Activated naive CD8-positive, alpha-beta T cell treated with anti-CD3 and anti-CD28 coated beads for 36 hours (primary cell): Measurements from ENCODE around the gene THSD4. TPM values are rescaled to one million over a fixed set of nuclear protein-coding genes. Genes with fewer than 3 reads are reported as not detected.

Experiments used
- DNase-seq: peaks from one replicate; pipeline ENCODE4 v3.0.0; 2021
- H3K27ac Mint-ChIP-seq: one replicate; pipeline ENCODE4 v1.8.0; 2022; ENCODE audit warnings: mild to moderate bottlenecking, moderate library complexity, mixed read lengths
- H3K27me3 Mint-ChIP-seq: one replicate; pipeline ENCODE4 v1.8.0; 2022; ENCODE audit warnings: mild to moderate bottlenecking, mixed read lengths
- H3K36me3 Mint-ChIP-seq: one replicate; pipeline ENCODE4 v1.8.0; 2021; ENCODE audit warnings: mild to moderate bottlenecking, mixed read lengths
- H3K4me1 Mint-ChIP-seq: one replicate; pipeline ENCODE4 v1.8.0; 2021; ENCODE audit warnings: mixed read lengths
- H3K4me3 Mint-ChIP-seq: one replicate; pipeline ENCODE4 v1.8.0; 2022; ENCODE audit warnings: mild to moderate bottlenecking, moderate library complexity, mixed read lengths
- H3K9me3 Mint-ChIP-seq: one replicate; pipeline ENCODE4 v1.8.0; 2022; ENCODE audit warnings: mixed read lengths
- total RNA-seq, 2 experiments: library from RNA; stranded (reverse); gene quantifications; one replicate each; pipeline ENCODE4 v1.2.3, GENCODE V29; 2021

The THSD4 gene
- total RNA-seq, 2 experiments from 2014 or later: not detected

GRCh38 chr15:71089801-71090200 is 25.5 kb upstream of the THSD4 start:
- Mint-ChIP-seq H3K36me3 (no peaks in the 10 kb centered on the region), H3K27me3 (peaks cover 28% of the 10 kb centered on the region), H3K4me3 (no peak overlapping the region), H3K27ac (no peak overlapping the region), H3K4me1 (no peaks in the 10 kb centered on the region), H3K9me3 (peaks cover 3% of the 10 kb centered on the region)
- DNase-seq: no peak

GRCh38 chr15:71091601-71092000 is 23.7 kb upstream of the THSD4 start:
- Mint-ChIP-seq H3K9me3 (peaks cover 4% of the 10 kb centered on the region), H3K36me3 (no peaks in the 10 kb centered on the region), H3K27me3 (peaks cover 13% of the 10 kb centered on the region), H3K27ac (no peak overlapping the region), H3K4me1 (no peaks in the 10 kb centered on the region), H3K4me3 (no peak overlapping the region)
- no peak for DNase-seq

GRCh38 chr15:71092056-71092600 is 23.1 kb upstream of the THSD4 start:
- Mint-ChIP-seq H3K9me3 (peaks cover 4% of the 10 kb centered on the region), H3K27ac (no peak overlapping the region), H3K4me1 (no peaks in the 10 kb centered on the region), H3K36me3 (no peaks in the 10 kb centered on the region), H3K4me3 (no peak overlapping the region), H3K27me3 (peaks cover 10% of the 10 kb centered on the region)
- no peak for DNase-seq

GRCh38 chr15:71093054-71094024 is 21.9 kb upstream of the THSD4 start:
- no peaks in the 10 kb centered on the region for H3K36me3 Mint-ChIP-seq
- H3K27me3 Mint-ChIP-seq: peaks cover 4% of the 10 kb centered on the region
- no peak overlapping the region for H3K27ac Mint-ChIP-seq
- H3K4me1 Mint-ChIP-seq: no peaks in the 10 kb centered on the region
- DNase-seq: no peak
- H3K4me3 Mint-ChIP-seq: no peak overlapping the region
- peaks cover 4% of the 10 kb centered on the region for H3K9me3 Mint-ChIP-seq

- Mint-ChIP-seq H3K27ac (no peak overlapping the region), H3K4me1 (no peaks in the 10 kb centered on the region), H3K27me3 (peaks cover 4% of the 10 kb centered on the region), H3K4me3 (no peak overlapping the region), H3K36me3 (no peaks in the 10 kb centered on the region), H3K9me3 (peaks cover 4% of the 10 kb centered on the region)
- no peak for DNase-seq
Observed at GRCh38 chr15:71094137-71094536, 21.1 kb upstream of the THSD4 start.

- no peak for DNase-seq
- H3K4me1 Mint-ChIP-seq: no peaks in the 10 kb centered on the region
- no peak overlapping the region for H3K27ac Mint-ChIP-seq
- H3K9me3 Mint-ChIP-seq: peaks cover 4% of the 10 kb centered on the region
- no peaks in the 10 kb centered on the region for H3K27me3 Mint-ChIP-seq
- H3K36me3 Mint-ChIP-seq: no peaks in the 10 kb centered on the region
- H3K4me3 Mint-ChIP-seq: no peak overlapping the region
Observed at GRCh38 chr15:71096676-71097075, 18.6 kb upstream of the THSD4 start.

DNA sequence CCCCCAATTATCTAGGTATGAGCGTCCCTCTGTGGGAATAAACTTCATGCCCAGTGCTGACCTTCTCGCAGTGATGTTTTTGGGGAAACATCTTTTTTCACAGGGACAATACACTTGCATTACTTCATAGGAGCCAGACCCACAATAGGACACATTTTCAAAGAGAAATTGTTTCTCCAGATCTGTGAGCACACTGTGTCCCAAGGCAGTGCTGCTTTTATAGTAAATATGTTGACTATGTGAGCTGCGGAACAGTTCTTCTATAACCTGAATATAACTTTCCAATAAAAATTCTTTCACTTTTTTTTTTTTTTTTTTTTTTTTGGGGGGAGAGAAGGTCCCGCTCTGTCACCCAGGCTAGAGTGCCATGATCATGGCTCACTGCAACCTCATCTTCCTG is 17.4 kb upstream of the THSD4 start:
- Mint-ChIP-seq H3K27me3 (peaks cover 3% of the 10 kb centered on the region), H3K36me3 (no peaks in the 10 kb centered on the region), H3K4me3 (no peak overlapping the region), H3K9me3 (peaks cover 4% of the 10 kb centered on the region), H3K4me1 (no peaks in the 10 kb centered on the region), H3K27ac (no peak overlapping the region)
- no peak for DNase-seq

- no peak overlapping the region for H3K4me3 Mint-ChIP-seq
- H3K36me3 Mint-ChIP-seq: no peaks in the 10 kb centered on the region
- H3K27ac Mint-ChIP-seq: no peak overlapping the region
- H3K4me1 Mint-ChIP-seq: no peaks in the 10 kb centered on the region
- DNase-seq: no peak
- H3K27me3 Mint-ChIP-seq: peaks cover 3% of the 10 kb centered on the region
- H3K9me3 Mint-ChIP-seq: peaks cover 1% of the 10 kb centered on the region
Observed at GRCh38 chr15:71098920-71099319, 16.4 kb upstream of the THSD4 start.

- no peak for DNase-seq
- H3K27ac Mint-ChIP-seq: no peak overlapping the region
- H3K4me1 Mint-ChIP-seq: no peaks in the 10 kb centered on the region
- H3K27me3 Mint-ChIP-seq: peaks cover 12% of the 10 kb centered on the region
- no peaks in the 10 kb centered on the region for H3K36me3 Mint-ChIP-seq
- H3K9me3 Mint-ChIP-seq: no peaks in the 10 kb centered on the region
- H3K4me3 Mint-ChIP-seq: no peak overlapping the region
Observed at GRCh38 chr15:71103102-71103676, 12.1 kb upstream of the THSD4 start.

DNA sequence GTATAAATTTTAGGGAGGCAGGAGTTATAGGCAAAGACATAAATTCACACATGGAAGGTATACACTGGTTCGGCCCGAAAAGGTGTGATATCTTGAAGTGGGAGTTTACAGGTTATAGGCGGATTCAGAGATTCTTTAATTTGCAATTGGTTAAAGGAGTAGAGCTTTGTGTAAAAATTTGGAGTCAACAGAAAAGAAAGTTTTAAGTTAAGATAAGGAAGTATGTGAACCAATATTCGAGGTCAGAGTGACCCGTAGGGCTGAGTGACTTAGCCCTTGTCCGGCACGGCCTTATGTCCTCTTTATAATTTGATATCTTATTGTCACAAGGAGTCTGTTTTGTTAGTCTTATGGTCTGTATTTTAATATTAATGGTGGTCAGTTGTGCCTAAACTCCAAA is 10.6 kb upstream of the THSD4 start:
- no peaks in the 10 kb centered on the region for H3K36me3 Mint-ChIP-seq
- no peaks in the 10 kb centered on the region for H3K4me1 Mint-ChIP-seq
- no peak for DNase-seq
- H3K27me3 Mint-ChIP-seq: peaks cover 12% of the 10 kb centered on the region
- H3K4me3 Mint-ChIP-seq: no peak overlapping the region
- no peak overlapping the region for H3K27ac Mint-ChIP-seq
- no peaks in the 10 kb centered on the region for H3K9me3 Mint-ChIP-seq

- Mint-ChIP-seq H3K4me1 (no peaks in the 10 kb centered on the region), H3K9me3 (no peaks in the 10 kb centered on the region), H3K27me3 (peaks cover 12% of the 10 kb centered on the region), H3K4me3 (no peak overlapping the region), H3K27ac (no peak overlapping the region), H3K36me3 (no peaks in the 10 kb centered on the region)
- no peak for DNase-seq
Observed at GRCh38 chr15:71105444-71105843, 9.8 kb upstream of the THSD4 start.

DNA sequence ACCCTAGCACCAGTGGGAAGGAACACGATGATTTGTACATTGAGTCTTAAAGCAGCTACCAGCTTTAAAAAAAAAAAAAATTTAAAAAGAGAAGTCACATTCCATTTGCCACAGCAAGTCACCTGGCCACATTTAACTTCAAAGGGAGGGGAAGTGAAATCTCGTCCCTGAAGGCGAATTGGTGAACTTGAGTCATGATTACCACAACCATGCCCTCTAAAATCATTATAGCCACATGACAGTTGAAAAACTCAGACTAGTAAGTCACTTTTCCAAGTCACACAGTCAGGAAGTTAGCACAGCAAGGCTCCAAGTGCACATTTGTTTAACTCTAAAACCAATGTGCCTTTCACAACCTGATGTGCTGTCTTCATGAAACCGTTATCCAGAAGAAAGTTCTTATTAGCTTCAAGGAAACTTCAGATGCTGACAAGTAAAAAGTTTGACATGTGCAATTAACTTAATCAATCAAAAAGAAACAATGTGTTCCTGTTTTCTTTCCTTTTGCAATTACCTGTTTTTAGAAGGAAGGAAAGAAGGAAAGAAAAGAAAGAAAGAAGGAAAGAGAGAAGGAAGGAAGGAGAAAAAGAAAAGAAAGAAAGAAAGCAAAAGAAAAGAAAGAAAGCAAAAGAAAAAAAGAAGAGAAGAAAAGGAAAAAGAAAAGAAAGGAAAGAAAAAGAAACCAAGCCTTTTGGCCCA is 8.3 kb upstream of the THSD4 start:
- Mint-ChIP-seq H3K4me1 (no peaks in the 10 kb centered on the region), H3K4me3 (no peak overlapping the region), H3K9me3 (no peaks in the 10 kb centered on the region), H3K27me3 (peaks cover 15% of the 10 kb centered on the region), H3K27ac (no peak overlapping the region), H3K36me3 (no peaks in the 10 kb centered on the region)
- DNase-seq: no peak

GRCh38 chr15:71107501-71107815 is 7.8 kb upstream of the THSD4 start:
- no peaks in the 10 kb centered on the region for H3K9me3 Mint-ChIP-seq
- DNase-seq: no peak
- H3K27me3 Mint-ChIP-seq: peaks cover 13% of the 10 kb centered on the region
- H3K27ac Mint-ChIP-seq: no peak overlapping the region
- H3K4me1 Mint-ChIP-seq: no peaks in the 10 kb centered on the region
- H3K4me3 Mint-ChIP-seq: no peak overlapping the region
- H3K36me3 Mint-ChIP-seq: no peaks in the 10 kb centered on the region

GRCh38 chr15:71109130-71109529 is 6.1 kb upstream of the THSD4 start:
- no peaks in the 10 kb centered on the region for H3K9me3 Mint-ChIP-seq
- peaks cover 20% of the 10 kb centered on the region for H3K27me3 Mint-ChIP-seq
- H3K27ac Mint-ChIP-seq: no peak overlapping the region
- H3K4me1 Mint-ChIP-seq: no peaks in the 10 kb centered on the region
- no peaks in the 10 kb centered on the region for H3K36me3 Mint-ChIP-seq
- no peak overlapping the region for H3K4me3 Mint-ChIP-seq
- no peak for DNase-seq

- H3K27me3 Mint-ChIP-seq: peaks cover 28% of the 10 kb centered on the region
- peaks cover 2% of the 10 kb centered on the region for H3K4me1 Mint-ChIP-seq
- no peak overlapping the region for H3K4me3 Mint-ChIP-seq
- DNase-seq: no peak
- no peaks in the 10 kb centered on the region for H3K36me3 Mint-ChIP-seq
- no peaks in the 10 kb centered on the region for H3K9me3 Mint-ChIP-seq
- no peak overlapping the region for H3K27ac Mint-ChIP-seq
Observed at GRCh38 chr15:71109905-71110304, 5.4 kb upstream of the THSD4 start.
